H1 (cell line): ENCODE data around the gene LRRFIP1. TPM values are rescaled to one million over a fixed set of nuclear protein-coding genes. Genes with fewer than 3 reads are reported as not detected.

ENCODE experiments used
- CTCF ChIA-PET: fragments of 300-600 bp; sonication (Branson Sonifier 250); formaldehyde crosslinking; loops from one replicate; lab custom pipeline; 2021; ENCODE audit not compliant: partially characterized antibody; lab: Charles Lee
- POLR2A ChIA-PET: fragments of 300-600 bp; sonication (Branson Sonifier 250); formaldehyde crosslinking; loops from one replicate; lab custom pipeline; 2021; ENCODE audit warnings: inconsistent platforms; ENCODE audit not compliant: partially characterized antibody; lab: Charles Lee
- DNase-seq, 2 experiments: peaks; one replicate each; pipeline versions ENCODE4 v3.0.0 to v3.0.0-alpha.2; 2010 to 2022; ENCODE audit warnings: low spot score in 2 of 2, low read depth in 1 of 2, mixed read lengths in 1 of 2
- FAIRE-seq: peaks from 2 replicates; lab custom pipeline; 2011; peaks lifted over from hg19 to GRCh38; lab: Jason Lieb, UNC
- H2AFZ ChIP-seq: 2 replicates; pipeline ENCODE4 v1.8.1; 2012; ENCODE audit warnings: low read length, inconsistent platforms
- H2AK5ac ChIP-seq: 2 replicates; pipeline ENCODE4 v1.6.1; 2013; ENCODE audit warnings: low read depth, low read length
- H2BK120ac ChIP-seq: replicated peaks from 2 replicates; pipeline ENCODE3; 2013; ENCODE audit warnings: low read depth, low read length, inconsistent platforms
- H2BK12ac ChIP-seq: 2 replicates; pipeline ENCODE4 v1.6.1; 2013; ENCODE audit warnings: low read depth, low read length
- H2BK15ac ChIP-seq: 2 replicates; pipeline ENCODE4 v1.6.1; 2013; ENCODE audit warnings: low read length
- H2BK20ac ChIP-seq: 2 replicates; pipeline ENCODE4 v1.6.1; 2013; ENCODE audit warnings: low read length
- H2BK5ac ChIP-seq: 2 replicates; pipeline ENCODE4 v1.6.1; 2013; ENCODE audit warnings: low read depth, low read length
- H3K14ac ChIP-seq: 2 replicates; pipeline ENCODE4 v1.6.1; 2013; ENCODE audit warnings: inconsistent platforms; ENCODE audit not compliant: insufficient read length
- H3K18ac ChIP-seq: 2 replicates; pipeline ENCODE4 v1.6.1; 2013; ENCODE audit warnings: low read length; ENCODE audit errors: extremely low read depth
- H3K23ac ChIP-seq: 2 replicates; pipeline ENCODE4 v1.6.1; 2013; ENCODE audit warnings: inconsistent platforms; ENCODE audit not compliant: insufficient read length
- H3K23me2 ChIP-seq: 2 replicates; pipeline ENCODE4 v1.6.1; 2013; ENCODE audit warnings: low read depth, low read length
- H3K27ac ChIP-seq: 2 replicates; pipeline ENCODE4 v1.6.1; 2011; ENCODE audit warnings: low read depth, low read length, inconsistent platforms
- H3K27me3 ChIP-seq, 4 experiments: replicated peaks in 1 of 4; 1 replicate in 1 of 4; 2 replicates in 3 of 4; pipeline versions ENCODE4 v1.6.1 to v1.8.1; 2011 to 2013; ENCODE audit warnings: low read length in 3 of 4, mild to moderate bottlenecking in 3 of 4, inconsistent platforms in 2 of 4, mixed read lengths in 2 of 4, moderate library complexity in 1 of 4; ENCODE audit not compliant: control insufficient read depth in 3 of 4, insufficient read depth in 3 of 4; ENCODE audit errors: extremely low read depth in 1 of 4
- H3K36me3 ChIP-seq, 4 experiments: 2 replicates each; pipeline versions ENCODE4 v1.6.1 to v1.8.1; 2011 to 2013; ENCODE audit warnings: mild to moderate bottlenecking in 4 of 4, low read length in 3 of 4, moderate library complexity in 2 of 4, control low read depth in 1 of 4, inconsistent platforms in 1 of 4; ENCODE audit not compliant: insufficient read depth in 4 of 4, control insufficient read depth in 2 of 4
- H3K4ac ChIP-seq: replicated peaks from 2 replicates; pipeline ENCODE3; 2013; ENCODE audit warnings: low read length, low read depth, mixed read lengths, inconsistent platforms; ENCODE audit not compliant: insufficient read length
- H3K4me1 ChIP-seq, 4 experiments: replicated peaks in 1 of 4; 1 replicate in 1 of 4; 2 replicates in 3 of 4; pipeline versions ENCODE4 v1.6.1 to v1.8.1; 2011 to 2013; ENCODE audit warnings: low read length in 3 of 4, inconsistent platforms in 2 of 4, mixed read lengths in 1 of 4; ENCODE audit not compliant: insufficient read depth in 4 of 4, control insufficient read depth in 3 of 4
- H3K4me2 ChIP-seq, 2 experiments: 2 replicates each; pipeline versions ENCODE4 v1.6.1 to v1.8.1; 2011 to 2013; ENCODE audit warnings: low read depth in 2 of 2, low read length in 2 of 2, control low read depth in 1 of 2, inconsistent platforms in 1 of 2, mild to moderate bottlenecking in 1 of 2; ENCODE audit not compliant: insufficient read depth in 1 of 2
- H3K4me3 ChIP-seq, 4 experiments: fragments of 200-600, 300-600 bp in 1 of 4; sonication (generic), shearing (Covaris generic), sonication (Bioruptor Twin) in 1 of 4; 2 replicates each; pipeline versions ENCODE4 v1.5.1 to v1.8.1; 2011 to 2016; ENCODE audit warnings: low read length in 4 of 4, low read depth in 3 of 4, control low read depth in 2 of 4, inconsistent platforms in 2 of 4, mild to moderate bottlenecking in 2 of 4, mixed read lengths in 1 of 4, moderate library complexity in 1 of 4; ENCODE audit not compliant: insufficient read depth in 2 of 4; ENCODE audit errors: extremely low read depth in 1 of 4
- H3K56ac ChIP-seq: replicated peaks from 2 replicates; pipeline ENCODE3; 2013; ENCODE audit warnings: low read depth, mild to moderate bottlenecking, mixed read lengths, low read length, inconsistent platforms; ENCODE audit not compliant: insufficient read length
- H3K79me1 ChIP-seq: 2 replicates; pipeline ENCODE4 v1.6.1; 2013; ENCODE audit warnings: low read depth, low read length, control low read depth
- H3K79me2 ChIP-seq, 2 experiments: 2 replicates each; pipeline versions ENCODE4 v1.6.1 to v1.8.1; 2012 to 2013; ENCODE audit warnings: low read length in 2 of 2, mild to moderate bottlenecking in 2 of 2, inconsistent platforms in 1 of 2; ENCODE audit not compliant: insufficient read depth in 2 of 2, control insufficient read depth in 1 of 2
- H3K9ac ChIP-seq, 4 experiments: replicated peaks in 1 of 4; 1 replicate in 1 of 4; 2 replicates in 3 of 4; pipeline versions ENCODE4 v1.6.1 to v1.8.1; 2011 to 2013; ENCODE audit warnings: low read depth in 3 of 4, low read length in 3 of 4, control low read depth in 2 of 4, mild to moderate bottlenecking in 2 of 4, moderate library complexity in 2 of 4, inconsistent platforms in 1 of 4; ENCODE audit errors: extremely low read depth in 1 of 4
- H3K9me3 ChIP-seq, 2 experiments: 2 replicates each; pipeline versions ENCODE4 v1.6.1 to v1.8.1; 2012 to 2013; ENCODE audit warnings: mild to moderate bottlenecking in 2 of 2, moderate library complexity in 2 of 2, control low read depth in 1 of 2, inconsistent platforms in 1 of 2, low read depth in 1 of 2, low read length in 1 of 2, mixed read lengths in 1 of 2; ENCODE audit not compliant: insufficient read depth in 2 of 2
- H4K20me1 ChIP-seq, 2 experiments: replicated peaks in 1 of 2; 2 replicates each; pipeline versions ENCODE3 to v1.8.1; 2011 to 2013; ENCODE audit warnings: inconsistent platforms in 2 of 2, low read length in 2 of 2, mild to moderate bottlenecking in 1 of 2; ENCODE audit not compliant: insufficient read depth in 2 of 2, control insufficient read depth in 1 of 2
- H4K5ac ChIP-seq: 2 replicates; pipeline ENCODE4 v1.6.1; 2013; ENCODE audit warnings: low read length, low read depth, mixed read lengths, inconsistent platforms; ENCODE audit not compliant: insufficient read length
- H4K8ac ChIP-seq: 2 replicates; pipeline ENCODE4 v1.8.0; 2013; ENCODE audit warnings: mild to moderate bottlenecking, moderate library complexity, low read length, inconsistent platforms; ENCODE audit not compliant: insufficient read depth; ENCODE audit errors: extremely low read depth
- H4K91ac ChIP-seq: replicated peaks from 2 replicates; pipeline ENCODE3; 2013; ENCODE audit warnings: low read length, mixed read lengths, inconsistent platforms; ENCODE audit not compliant: insufficient read length
- GTF2F1 ChIP-seq: IDR thresholded peaks from 2 replicates; pipeline ENCODE4 v1.6.1; 2012; ENCODE audit warnings: low read depth, low read length, improper control_type of control experiment, borderline replicate concordance
- HDAC6 ChIP-seq: IDR thresholded peaks from one replicate; pipeline ENCODE4 v1.7.1; 2012; ENCODE audit warnings: low read depth, mild to moderate bottlenecking, inconsistent platforms, low read length, moderate library complexity
- JUN ChIP-seq: IDR thresholded peaks from 2 replicates; pipeline ENCODE4 v1.6.1; 2011; ENCODE audit warnings: low read depth, mild to moderate bottlenecking, improper control_type of control experiment, low read length
- RXRA ChIP-seq: IDR thresholded peaks from 2 replicates; pipeline ENCODE4 v1.6.1; 2011; ENCODE audit warnings: low read depth, mild to moderate bottlenecking, low read length, moderate library complexity; ENCODE audit not compliant: insufficient read depth
- SP4 ChIP-seq: IDR thresholded peaks from 2 replicates; pipeline ENCODE4 v1.6.1; 2012; ENCODE audit warnings: low read length, inconsistent platforms
- WGBS, 2 experiments: shearing (Covaris generic) in 1 of 2; methylation state at CpG; one replicate each; pipeline versions ENCODE4 v1.1.6 to v1.1.7; 2013 to 2015; ENCODE audit warnings: low lambda C conversion rate in 2 of 2, mixed read lengths in 2 of 2, inconsistent platforms in 1 of 2, low coverage in 1 of 2, missing lambda C conversion rate in 1 of 2; ENCODE audit not compliant: insufficient replicate concordance in 2 of 2, insufficient coverage in 1 of 2, insufficient read length in 1 of 2; ENCODE audit errors: extremely low coverage in 1 of 2, missing lambda C conversion rate in 1 of 2; 5-methylcytosine and 5-hydroxymethylcytosine counted together
- polyA plus RNA-seq, 7 experiments: library from polyadenylated mRNA; depleted of rRNA in 3 of 7; stranded (reverse) in 5 of 7; unstranded in 2 of 7; fragments of >200 nt in 5 of 7; fragments of 200-250 nt in 2 of 7; gene quantifications; 1 replicate in 5 of 7; 2 replicates in 1 of 7; 4 replicates in 1 of 7; pipeline versions ENCODE4 v1.2.1 to v1.2.3, GENCODE V29; 2011 to 2013; ENCODE audit warnings: missing spikeins in 2 of 7, mixed read lengths in 2 of 7
- total RNA-seq: library from RNA; stranded (reverse); fragmentation: NEBNext Ultra II Directional; extraction: Animal tissue kit (Norgen Biotek cat#: 25700); gene quantifications from 2 replicates; pipeline ENCODE4 v1.2.1, GENCODE V29; 2021

The LRRFIP1 gene
- total and polyA plus RNA-seq, 2 of the 8 experiments (the other 6 are each of a cell fraction or from before 2014, with no cell fraction given) = 12.1 to 75.8 TPM

DNA sequence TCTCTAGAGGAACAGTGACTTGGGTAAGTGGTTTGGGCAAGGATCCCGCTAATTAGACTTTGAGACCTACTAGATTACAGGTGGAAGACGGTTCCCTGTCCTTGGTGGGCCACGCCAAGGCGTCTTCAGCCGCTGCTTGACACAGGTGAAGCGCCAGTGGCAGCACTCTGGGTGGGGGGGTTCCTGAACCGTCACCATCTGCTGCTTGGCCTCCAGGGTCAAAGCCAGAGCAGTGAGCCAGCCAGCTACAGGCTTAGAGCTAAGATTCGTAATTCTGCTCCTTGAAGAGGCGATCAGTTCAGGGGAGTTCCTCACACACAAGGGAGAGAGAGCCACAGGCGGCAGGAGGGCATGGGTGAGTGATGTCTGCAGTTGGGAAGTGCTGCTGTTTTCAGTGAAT lies 131.8 kb downstream of the LRRFIP1 start:
- CTCF ChIA-PET = interaction anchor here (1.0 to 1.5 kb wide), 7 partner anchors 16 to 246 kb away, joined by 3 to 8 read pairs (median 3); no protein-coding TSS in a partner anchor
- no peaks in the 10 kb centered on the region for H3K23me2 ChIP-seq
- no peak overlapping the region for H3K9ac ChIP-seq
- 89% methylated on average over 10 of the region's 10 CpGs; no CpG with 5 or more reads in 1 of the 2 experiments for WGBS, 2 experiments
- H3K36me3 ChIP-seq = peaks cover 4 to 38% (median 20%) of the 10 kb centered on the region in 4 experiments; a peak in 7 of 8 replicates
- H3K14ac ChIP-seq = no peak overlapping the region
- no peaks in the 10 kb centered on the region for H3K9me3 ChIP-seq
- H2BK5ac ChIP-seq = no peak overlapping the region
- no peak overlapping the region for H2BK12ac ChIP-seq
- no peak overlapping the region for H3K18ac ChIP-seq
- no peak overlapping the region for H2BK20ac ChIP-seq
- H4K20me1 ChIP-seq = no peaks in the 10 kb centered on the region
- H3K27me3 ChIP-seq = no peaks in the 10 kb centered on the region
- H4K91ac ChIP-seq = no peak overlapping the region
- H4K5ac ChIP-seq = no peak overlapping the region
- no peak overlapping the region for H4K8ac ChIP-seq
- no peak overlapping the region for H2AFZ ChIP-seq
- H3K56ac ChIP-seq = no peak overlapping the region
- no peaks in the 10 kb centered on the region for H3K4me1 ChIP-seq
- H3K4me3 ChIP-seq = no peak overlapping the region
- DNase-seq = no peak
- H2BK120ac ChIP-seq = no peak overlapping the region
- H3K4me2 ChIP-seq = no peak overlapping the region
- no peak overlapping the region for H2AK5ac ChIP-seq
- no peak overlapping the region for H3K4ac ChIP-seq
- no peaks in the 10 kb centered on the region for H3K79me1 ChIP-seq
- H3K23ac ChIP-seq = no peak overlapping the region
- H3K27ac ChIP-seq = no peak overlapping the region
- TF ChIP-seq JUN (no peak), HDAC6 (no peak), RXRA (no peak), SP4 (no peak), GTF2F1 (no peak)
- no peak for FAIRE-seq
- H2BK15ac ChIP-seq = no peak overlapping the region
- POLR2A ChIA-PET = interaction anchor here (1.3 kb wide), 1 partner anchor 25 kb away, joined by 3 read pairs; no protein-coding TSS in a partner anchor
- H3K79me2 ChIP-seq = no peaks in the 10 kb centered on the region
